Measurements from ENCODE around the gene TNRC18.

The TNRC18 gene

GRCh38 chr7:5404421-5404826, 19.2 kb downstream of the TNRC18 start:
- DNase-seq: no peak

GRCh38 chr7:5403442-5403841, 20.2 kb downstream of the TNRC18 start:
- no peak for DNase-seq

- no peak for DNase-seq
These were observed 25.9 kb downstream of the TNRC18 start for GRCh38 chr7:5397736-5398135.

GRCh38 chr7:5396999-5397663, 26.5 kb downstream of the TNRC18 start:
- DNase-seq: peak in 8 of 14 donors; percentile 28 to 71 (median 50)

GRCh38 chr7:5396542-5396941, 27.1 kb downstream of the TNRC18 start:
- DNase-seq: peak in 2 of 14 donors; percentile 25 to 38

- DNase-seq: no peak
These were observed 28.4 kb downstream of the TNRC18 start for GRCh38 chr7:5395246-5395645.

GRCh38 chr7:5394264-5395105, 29.1 kb downstream of the TNRC18 start:
- DNase-seq: no peak

- DNase-seq: no peak
These were observed 29.9 kb downstream of the TNRC18 start for GRCh38 chr7:5393748-5394147.

- no peak for DNase-seq
These were observed 30.3 kb downstream of the TNRC18 start for GRCh38 chr7:5393328-5393727.

GRCh38 chr7:5390918-5391317, 32.7 kb downstream of the TNRC18 start:
- no peak for DNase-seq

GRCh38 chr7:5388905-5389433, 34.7 kb downstream of the TNRC18 start:
- no peak for DNase-seq

- DNase-seq: no peak
These were observed 35.2 kb downstream of the TNRC18 start for GRCh38 chr7:5388273-5388901.

GRCh38 chr7:5387711-5388245, 35.9 kb downstream of the TNRC18 start:
- DNase-seq: no peak

GRCh38 chr7:5384618-5385017, 39.0 kb downstream of the TNRC18 start:
- no peak for DNase-seq

GRCh38 chr7:5383314-5384098, 40.1 kb downstream of the TNRC18 start:
- DNase-seq: no peak

GRCh38 chr7:5382281-5382892, 41.2 kb downstream of the TNRC18 start:
- DNase-seq: peak in 1 of 14 donors; percentile 47

- DNase-seq: no peak
These were observed 42.4 kb downstream of the TNRC18 start for GRCh38 chr7:5381071-5381772.

GRCh38 chr7:5380350-5381070, 43.1 kb downstream of the TNRC18 start:
- DNase-seq: no peak

- no peak for DNase-seq
These were observed 44.1 kb downstream of the TNRC18 start for GRCh38 chr7:5379546-5379945.

GRCh38 chr7:5377816-5378215, 45.8 kb downstream of the TNRC18 start:
- DNase-seq: no peak

Data from C1 segment of cervical spinal cord (tissue), 14 donors.